Neural progenitor cell (in vitro differentiated cells): ENCODE data around the gene SATB1. TPM values are rescaled to one million over a fixed set of nuclear protein-coding genes. Genes with fewer than 3 reads are reported as not detected.

Experiments
- DNase-seq: peaks from one replicate; pipeline ENCODE4 v3.0.0-alpha.2; 2016; ENCODE audit warnings: low spot score
- H2AFZ ChIP-seq: fragments of 200-600 bp; sonication (generic); replicated peaks from 2 replicates; pipeline ENCODE4 v1.6.1; 2016; ENCODE audit warnings: antibody characterized with exemption
- H3F3A ChIP-seq: fragments of 200-600 bp; sonication (generic); 2 replicates; pipeline ENCODE4 v1.6.1; 2016; ENCODE audit warnings: antibody characterized with exemption, low read depth
- H3K27ac ChIP-seq: fragments of 200-600 bp; sonication (generic); 2 replicates; pipeline ENCODE4 v1.5.1; 2016; ENCODE audit warnings: mild to moderate bottlenecking
- H3K27me3 ChIP-seq: fragments of 200-600 bp; sonication (generic); 2 replicates; pipeline ENCODE4 v1.6.1; 2016; ENCODE audit warnings: mild to moderate bottlenecking, moderate library complexity
- H3K36me3 ChIP-seq: fragments of 200-600 bp; sonication (generic); 2 replicates; pipeline ENCODE4 v1.5.1; 2016
- H3K4me1 ChIP-seq: fragments of 200-600 bp; sonication (generic); 2 replicates; pipeline ENCODE4 v1.6.1; 2016; ENCODE audit warnings: mixed run types
- H3K4me2 ChIP-seq: fragments of 200-600 bp; sonication (generic); 2 replicates; pipeline ENCODE4 v1.6.1; 2016
- H3K4me3 ChIP-seq: fragments of 200-600 bp; sonication (generic); 2 replicates; pipeline ENCODE4 v1.5.1; 2016
- H3K79me2 ChIP-seq: fragments of 200-600 bp; sonication (generic); 2 replicates; pipeline ENCODE4 v1.6.1; 2016; ENCODE audit warnings: low read depth
- H3K9ac ChIP-seq: fragments of 200-600 bp; sonication (generic); 2 replicates; pipeline ENCODE4 v1.6.1; 2016
- H3K9me3 ChIP-seq: fragments of 200-600 bp; sonication (generic); 2 replicates; pipeline ENCODE4 v1.5.1; 2016; ENCODE audit warnings: low read depth
- H4K20me1 ChIP-seq: fragments of 200-600 bp; sonication (generic); 2 replicates; pipeline ENCODE4 v1.6.1; 2016; ENCODE audit warnings: low read depth
- H3K27ac Mint-ChIP-seq: 3 replicates; pipeline ENCODE4 v1.8.0; 2021; ENCODE audit warnings: mixed read lengths
- H3K27me3 Mint-ChIP-seq: 2 replicates; pipeline ENCODE4 v1.8.0; 2022; ENCODE audit warnings: low read depth, mild to moderate bottlenecking, inconsistent platforms, moderate library complexity, mixed read lengths; ENCODE audit not compliant: insufficient read depth
- H3K36me3 Mint-ChIP-seq: 3 replicates; pipeline ENCODE4 v1.8.0; 2021; ENCODE audit warnings: mixed read lengths
- H3K4me1 Mint-ChIP-seq: 3 replicates; pipeline ENCODE4 v1.8.0; 2021; ENCODE audit warnings: mixed read lengths
- H3K4me3 Mint-ChIP-seq: 3 replicates; pipeline ENCODE4 v1.8.0; 2021; ENCODE audit warnings: mild to moderate bottlenecking, moderate library complexity, mixed read lengths
- H3K9me3 Mint-ChIP-seq: 3 replicates; pipeline ENCODE4 v1.8.0; 2020; ENCODE audit warnings: mixed read lengths
- CTCF ChIP-seq: fragments of 200-600 bp; sonication (generic); IDR thresholded peaks from 2 replicates; pipeline ENCODE4 v1.5.1; 2017; ENCODE audit warnings: antibody characterized with exemption, mild to moderate bottlenecking
- EZH2 ChIP-seq: fragments of 200-600 bp; sonication (generic); IDR thresholded peaks from 2 replicates; pipeline ENCODE4 v1.6.1; 2017; ENCODE audit warnings: antibody characterized with exemption, mild to moderate bottlenecking, moderate library complexity
- EZH2phosphoT487 ChIP-seq: fragments of 200-600 bp; sonication (generic); IDR thresholded peaks from 2 replicates; pipeline ENCODE4 v1.6.1; 2017; ENCODE audit warnings: antibody characterized with exemption
- total RNA-seq: library from RNA; depleted of rRNA; stranded (reverse); fragments of >200 nt; gene quantifications from 2 replicates; pipeline ENCODE4 v1.2.3, GENCODE V29; 2015; ENCODE audit warnings: low replicate concordance

SATB1 gene
- total RNA-seq, 1 donor from 2014 or later, result 38.6 TPM

GRCh38 chr3:18428991-18429745, 4.0 kb upstream of the SATB1 start:
- H3K36me3 Mint-ChIP-seq, result no peaks in the 10 kb centered on the region
- H3K27me3 Mint-ChIP-seq, result peaks cover 5% of the 10 kb centered on the region
- Histone ChIP-seq H3K36me3 (no peaks in the 10 kb centered on the region), H2AFZ (no peak overlapping the region), H4K20me1 (no peaks in the 10 kb centered on the region), H3K27ac (no peak overlapping the region), H3K27me3 (peaks cover 12% of the 10 kb centered on the region), H3F3A (peaks cover 19% of the 10 kb centered on the region), H3K4me1 (peaks cover 8% of the 10 kb centered on the region), H3K79me2 (peaks cover 3% of the 10 kb centered on the region), H3K9ac (no peak overlapping the region), H3K4me3 (no peak overlapping the region), H3K9me3 (no peaks in the 10 kb centered on the region), H3K4me2 (no peak overlapping the region)
- no peak for TF ChIP-seq EZH2
- peaks cover 6% of the 10 kb centered on the region for H3K4me1 Mint-ChIP-seq
- no peaks in the 10 kb centered on the region for H3K9me3 Mint-ChIP-seq
- no peak overlapping the region for H3K27ac Mint-ChIP-seq
- DNase-seq, result no peak
- H3K4me3 Mint-ChIP-seq, result no peak overlapping the region

GRCh38 chr3:18428036-18428435, 2.9 kb upstream of the SATB1 start:
- no peak overlapping the region for H3K4me2 ChIP-seq
- H3K4me1 ChIP-seq, result peaks cover 11% of the 10 kb centered on the region
- H3K27ac Mint-ChIP-seq, result no peak overlapping the region
- peaks cover 5% of the 10 kb centered on the region for H3K27me3 Mint-ChIP-seq
- H2AFZ ChIP-seq, result no peak overlapping the region
- H3K4me3 Mint-ChIP-seq, result no peak overlapping the region
- H3K9me3 Mint-ChIP-seq, result no peaks in the 10 kb centered on the region
- no peak overlapping the region for H3K9ac ChIP-seq
- H3K27ac ChIP-seq, result no peak overlapping the region
- H3K36me3 ChIP-seq, result no peaks in the 10 kb centered on the region
- peaks cover 12% of the 10 kb centered on the region for H3K27me3 ChIP-seq
- H3K36me3 Mint-ChIP-seq, result no peaks in the 10 kb centered on the region
- H3K4me1 Mint-ChIP-seq, result peaks cover 9% of the 10 kb centered on the region
- peak; percentile 19 for DNase-seq
- peaks cover under 1% of the 10 kb centered on the region for H4K20me1 ChIP-seq
- H3K4me3 ChIP-seq, result no peak overlapping the region
- peaks cover 9% of the 10 kb centered on the region for H3K79me2 ChIP-seq
- TF ChIP-seq CTCF (no peak), EZH2phosphoT487 (no peak), EZH2 (no peak)
- H3F3A ChIP-seq, result peaks cover 20% of the 10 kb centered on the region
- H3K9me3 ChIP-seq, result no peaks in the 10 kb centered on the region

GRCh38 chr3:18426597-18427193, 1.6 kb upstream of the SATB1 start:
- H3K27me3 Mint-ChIP-seq, result peaks cover 5% of the 10 kb centered on the region
- H3K4me3 Mint-ChIP-seq, result peak overlapping the region; percentile 63

More at GRCh38 chr3:18426597-18427193, 1.6 kb upstream of the SATB1 start:
- Histone ChIP-seq H3K9me3 (no peaks in the 10 kb centered on the region), H3K4me2 (peak overlapping the region; percentile 98), H3K4me1 (peaks cover 14% of the 10 kb centered on the region), H3K27ac (no peak overlapping the region), H3K36me3 (no peaks in the 10 kb centered on the region), H2AFZ (no peak overlapping the region), H3F3A (peaks cover 22% of the 10 kb centered on the region), H3K79me2 (peaks cover 21% of the 10 kb centered on the region), H3K27me3 (peaks cover 12% of the 10 kb centered on the region), H3K4me3 (peak overlapping the region; percentile 95), H4K20me1 (peaks cover 7% of the 10 kb centered on the region), H3K9ac (no peak overlapping the region)
- DNase-seq, result no peak
- peaks cover 13% of the 10 kb centered on the region for H3K4me1 Mint-ChIP-seq
- no peak overlapping the region for H3K27ac Mint-ChIP-seq
- no peaks in the 10 kb centered on the region for H3K36me3 Mint-ChIP-seq
- TF ChIP-seq EZH2phosphoT487 (no peak), EZH2 (no peak), CTCF (no peak)
- H3K9me3 Mint-ChIP-seq, result no peaks in the 10 kb centered on the region
